SK-N-SH (cell line): Measurements from ENCODE around the gene RIN2. TPM values are rescaled to one million over a fixed set of nuclear protein-coding genes. Genes with fewer than 3 reads are reported as not detected.

Experiments
- CTCF ChIA-PET: fragments of 300-600, 350-600 bp; formaldehyde crosslinking; extraction: SDS; loops from one replicate; lab custom pipeline; 2021; lab: Yijun Ruan, JAX
- POLR2A ChIA-PET: fragments of 350-600 bp; sonication (Branson Sonifier 250); formaldehyde crosslinking; extraction: SDS; loops from one replicate; lab custom pipeline; 2020; ENCODE audit warnings: antibody characterized with exemption, inconsistent platforms; lab: Yijun Ruan, JAX
- DNase-seq: peaks from one replicate; pipeline ENCODE4 v3.0.0; 2012
- H2AFZ ChIP-seq: fragments of 200-600 bp; sonication (generic); 2 replicates; pipeline ENCODE4 v1.8.1; 2016; ENCODE audit warnings: antibody characterized with exemption, mild to moderate bottlenecking, low read depth
- H3F3A ChIP-seq: fragments of 200-600 bp; sonication (generic); replicated peaks from 2 replicates; pipeline ENCODE3; 2016; ENCODE audit warnings: antibody characterized with exemption, mild to moderate bottlenecking; ENCODE audit not compliant: insufficient read depth
- H3K27ac ChIP-seq, 2 experiments: fragments of 200-500 bp in 1 of 2; fragments of 200-600 bp in 1 of 2; sonication (Bioruptor generic) in 1 of 2; sonication (generic), shearing (Covaris generic) in 1 of 2; 2 replicates each; pipeline versions ENCODE4 v1.5.1 to v1.6.1; 2014 to 2016; ENCODE audit warnings: low read depth in 2 of 2, inconsistent platforms in 1 of 2, low read length in 1 of 2, mild to moderate bottlenecking in 1 of 2, mixed read lengths in 1 of 2
- H3K27me3 ChIP-seq: fragments of 200-600 bp; sonication (generic), shearing (Covaris generic); 2 replicates; pipeline ENCODE4 v1.6.1; 2016; ENCODE audit warnings: mixed run types; ENCODE audit not compliant: insufficient read depth
- H3K36me3 ChIP-seq, 2 experiments: fragments of 200-500 bp in 1 of 2; fragments of 200-600 bp in 1 of 2; sonication (Bioruptor generic) in 1 of 2; sonication (generic) in 1 of 2; replicated peaks in 1 of 2; 2 replicates each; pipeline versions ENCODE3 to v1.5.1; 2014 to 2016; ENCODE audit warnings: low read length in 1 of 2, mild to moderate bottlenecking in 1 of 2; ENCODE audit not compliant: insufficient read depth in 2 of 2, control insufficient read depth in 1 of 2
- H3K4me1 ChIP-seq, 2 experiments: fragments of 200-500 bp in 1 of 2; fragments of 200-600 bp in 1 of 2; sonication (Bioruptor generic) in 1 of 2; sonication (generic), shearing (Covaris generic) in 1 of 2; 2 replicates each; pipeline versions ENCODE4 v1.5.1 to v1.6.1; 2014 to 2016; ENCODE audit warnings: low read depth in 1 of 2, low read length in 1 of 2, mixed run types in 1 of 2; ENCODE audit not compliant: insufficient read depth in 2 of 2, control insufficient read depth in 1 of 2
- H3K4me2 ChIP-seq: fragments of 200-600 bp; sonication (generic), shearing (Covaris generic); 2 replicates; pipeline ENCODE4 v1.6.1; 2017; ENCODE audit warnings: mixed run types
- H3K4me3 ChIP-seq, 2 experiments: fragments of 200-500 bp in 1 of 2; fragments of 200-600 bp in 1 of 2; sonication (Bioruptor generic) in 1 of 2; sonication (generic), shearing (Covaris generic) in 1 of 2; 2 replicates each; pipeline versions ENCODE4 v1.5.1 to v1.8.1; 2014 to 2016; ENCODE audit warnings: low read depth in 2 of 2, inconsistent platforms in 1 of 2, low read length in 1 of 2, mild to moderate bottlenecking in 1 of 2, mixed read lengths in 1 of 2, moderate library complexity in 1 of 2
- H3K79me2 ChIP-seq: fragments of 200-600 bp; sonication (generic); 2 replicates; pipeline ENCODE4 v1.8.1; 2017; ENCODE audit warnings: mild to moderate bottlenecking; ENCODE audit not compliant: insufficient read depth
- H3K9ac ChIP-seq: fragments of 200-600 bp; sonication (generic); 2 replicates; pipeline ENCODE4 v1.6.1; 2017; ENCODE audit warnings: mixed run types
- H3K9me2 ChIP-seq: fragments of 200-600 bp; sonication (generic); 2 replicates; pipeline ENCODE4 v1.6.1; 2017; ENCODE audit warnings: mixed run types
- H3K9me3 ChIP-seq: fragments of 200-600 bp; sonication (generic); 2 replicates; pipeline ENCODE4 v1.6.1; 2017; ENCODE audit warnings: mixed run types, mild to moderate bottlenecking, moderate library complexity
- H4K20me1 ChIP-seq: fragments of 200-600 bp; sonication (generic); 2 replicates; pipeline ENCODE4 v1.6.1; 2017; ENCODE audit warnings: mild to moderate bottlenecking, mixed run types; ENCODE audit not compliant: insufficient read depth
- CTCF ChIP-seq: fragments of 200-600 bp; sonication (generic); IDR thresholded peaks from 2 replicates; pipeline ENCODE4 v1.6.1; 2017; ENCODE audit warnings: antibody characterized with exemption, mild to moderate bottlenecking, moderate library complexity
- EZH2phosphoT487 ChIP-seq: fragments of 200-600 bp; sonication (generic); IDR thresholded peaks from 2 replicates; pipeline ENCODE4 v1.6.1; 2017; ENCODE audit warnings: low read depth, mixed run types, mild to moderate bottlenecking, antibody characterized with exemption, moderate library complexity, borderline replicate concordance
- FOSL2 ChIP-seq: IDR thresholded peaks from 2 replicates; pipeline ENCODE4 v1.4.0; 2012; ENCODE audit warnings: low read depth, mild to moderate bottlenecking, moderate library complexity, borderline replicate concordance
- GABPA ChIP-seq: IDR thresholded peaks from 2 replicates; pipeline ENCODE4 v1.4.0; 2012; ENCODE audit warnings: low read depth, mild to moderate bottlenecking
- GATA2 ChIP-seq: sonication (generic); formaldehyde crosslinking; IDR thresholded peaks from 2 replicates; pipeline ENCODE4 v1.5.0; 2020; ENCODE audit warnings: mild to moderate bottlenecking, missing genetic modification reagents
- MXI1 ChIP-seq: IDR thresholded peaks from 2 replicates; pipeline ENCODE4 v1.6.1; 2012; ENCODE audit warnings: mild to moderate bottlenecking, low read depth, low read length, improper control_type of control experiment
- NFIC ChIP-seq: IDR thresholded peaks from 2 replicates; pipeline ENCODE4 v1.4.0; 2012; ENCODE audit warnings: borderline replicate concordance
- RAD21 ChIP-seq: IDR thresholded peaks from 2 replicates; pipeline ENCODE4 v1.6.1; 2012; ENCODE audit warnings: mild to moderate bottlenecking, low read length
- RFX5 ChIP-seq: IDR thresholded peaks from 2 replicates; pipeline ENCODE4 v1.6.1; 2012; ENCODE audit warnings: mild to moderate bottlenecking, improper control_type of control experiment, low read length
- RXRA ChIP-seq: IDR thresholded peaks from 2 replicates; pipeline ENCODE4 v1.4.0; 2012; ENCODE audit warnings: low read depth, mild to moderate bottlenecking, borderline replicate concordance
- TCF12 ChIP-seq: IDR thresholded peaks from 2 replicates; pipeline ENCODE4 v1.4.0; 2012
- WGBS: methylation state at CpG from one replicate; pipeline ENCODE4 v1.1.6; 2017; ENCODE audit warnings: low lambda C conversion rate; 5-methylcytosine and 5-hydroxymethylcytosine counted together
- polyA plus RNA-seq, 3 experiments: library from polyadenylated mRNA; depleted of rRNA; stranded (reverse); fragments of >200 nt; gene quantifications; 2 replicates each; pipeline ENCODE4 v1.2.3, GENCODE V29; 2012
- TF ChIP-seq, protein P1 (sequence below): IDR thresholded peaks from 2 replicates; pipeline ENCODE4 v1.4.0; 2012; ENCODE audit warnings: low read depth, borderline replicate concordance
- TF ChIP-seq, protein P2 (sequence below): fragments of 150-350 bp; IDR thresholded peaks from 2 replicates; pipeline ENCODE4 v1.6.1; 2017; ENCODE audit warnings: antibody characterized with exemption, low read length, low read depth, borderline replicate concordance
- TF ChIP-seq, protein P3 (sequence below): IDR thresholded peaks from 2 replicates; pipeline ENCODE4; 2012
- TF ChIP-seq, protein P4 (sequence below): IDR thresholded peaks from 2 replicates; pipeline ENCODE4 v1.6.1; 2012; ENCODE audit warnings: mild to moderate bottlenecking, low read depth, low read length, moderate library complexity
- TF ChIP-seq, protein P5 (sequence below): IDR thresholded peaks from 2 replicates; pipeline ENCODE4 v1.4.0; 2012; ENCODE audit warnings: low read depth, borderline replicate concordance

Gene RIN2
- polyA plus RNA-seq, 1 of the 3 experiments (the other 2 are of a cell fraction), result 6.8 TPM

- no peak overlapping the region for H3K9ac ChIP-seq
- peaks cover 18 to 25% of the 10 kb centered on the region in 2 experiments for H3K4me1 ChIP-seq
- peaks cover 7% of the 10 kb centered on the region; the same call in 1 of the 2 replicates for H3K79me2 ChIP-seq
- H3K4me3 ChIP-seq, result no peak overlapping the region
- no peaks in the 10 kb centered on the region for H3K27me3 ChIP-seq
- ChIA-PET CTCF (interaction anchor here (0.9 to 3.2 kb wide), 12 partner anchors 11 to 210 kb away, joined by 3 to 26 read pairs (median 4); no protein-coding TSS in a partner anchor), POLR2A (interaction anchor here (0.8 kb wide), 1 partner anchor 208 kb away, joined by 3 read pairs; no protein-coding TSS in a partner anchor)
- no peak overlapping the region for H2AFZ ChIP-seq
- H3F3A ChIP-seq, result peaks cover 18% of the 10 kb centered on the region
- peaks cover 8% of the 10 kb centered on the region; the same call in 1 of the 2 replicates for H3K9me3 ChIP-seq
- H3K27ac ChIP-seq, result peak overlapping the region in 1 of 2 experiments; percentile 92; a peak in 2 of 4 replicates
- no peak for DNase-seq
- no peak overlapping the region for H3K4me2 ChIP-seq
- 61% methylated on average over 5 of the region's 5 CpGs for WGBS
- peak; percentile 20; the same call in 1 of the 2 replicates for TF ChIP-seq NFIC
- TF ChIP-seq, protein P1, sequence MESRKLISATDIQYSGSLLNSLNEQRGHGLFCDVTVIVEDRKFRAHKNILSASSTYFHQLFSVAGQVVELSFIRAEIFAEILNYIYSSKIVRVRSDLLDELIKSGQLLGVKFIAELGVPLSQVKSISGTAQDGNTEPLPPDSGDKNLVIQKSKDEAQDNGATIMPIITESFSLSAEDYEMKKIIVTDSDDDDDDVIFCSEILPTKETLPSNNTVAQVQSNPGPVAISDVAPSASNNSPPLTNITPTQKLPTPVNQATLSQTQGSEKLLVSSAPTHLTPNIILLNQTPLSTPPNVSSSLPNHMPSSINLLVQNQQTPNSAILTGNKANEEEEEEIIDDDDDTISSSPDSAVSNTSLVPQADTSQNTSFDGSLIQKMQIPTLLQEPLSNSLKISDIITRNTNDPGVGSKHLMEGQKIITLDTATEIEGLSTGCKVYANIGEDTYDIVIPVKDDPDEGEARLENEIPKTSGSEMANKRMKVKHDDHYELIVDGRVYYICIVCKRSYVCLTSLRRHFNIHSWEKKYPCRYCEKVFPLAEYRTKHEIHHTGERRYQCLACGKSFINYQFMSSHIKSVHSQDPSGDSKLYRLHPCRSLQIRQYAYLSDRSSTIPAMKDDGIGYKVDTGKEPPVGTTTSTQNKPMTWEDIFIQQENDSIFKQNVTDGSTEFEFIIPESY, result no peak
- peak; percentile 60 for TF ChIP-seq TCF12
- H3K9me2 ChIP-seq, result no peaks in the 10 kb centered on the region
- peaks cover 0 to 10% of the 10 kb centered on the region in 2 experiments for H3K36me3 ChIP-seq
- H4K20me1 ChIP-seq, result no peaks in the 10 kb centered on the region
These were observed 28.3 kb downstream of the RIN2 start for GRCh38 chr20:19786311-19786710.

DNA sequence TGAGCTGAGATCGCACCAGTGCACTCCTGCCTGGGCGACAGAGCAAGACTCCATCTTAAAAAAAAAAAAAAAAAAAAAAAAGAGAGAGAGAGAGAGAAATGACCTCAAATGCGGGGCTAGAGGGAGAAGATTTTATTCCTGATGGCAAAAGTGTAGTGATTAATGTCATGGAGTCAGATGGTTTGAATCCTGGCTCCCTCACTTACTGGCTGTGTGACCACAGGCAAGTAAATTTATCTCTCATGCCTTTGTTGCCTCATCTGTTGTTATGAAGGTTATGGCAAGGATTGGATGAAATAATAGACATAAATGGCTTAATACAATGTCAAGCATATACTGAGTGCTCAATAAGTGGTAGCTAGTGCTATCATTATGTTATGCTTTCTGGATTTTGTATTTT lies 29.3 kb downstream of the RIN2 start:
- no peaks in the 10 kb centered on the region for H3K27me3 ChIP-seq
- WGBS, result 98% methylated on average over 3 of the region's 3 CpGs
- no peak overlapping the region for H2AFZ ChIP-seq
- H3K9me3 ChIP-seq, result peaks cover 8% of the 10 kb centered on the region; the same call in 1 of the 2 replicates
- POLR2A ChIA-PET, result no interaction called here
- no peak overlapping the region for H3K27ac ChIP-seq
- H3F3A ChIP-seq, result peaks cover 18% of the 10 kb centered on the region
- peaks cover 0 to 10% of the 10 kb centered on the region in 2 experiments for H3K36me3 ChIP-seq
- H3K9ac ChIP-seq, result no peak overlapping the region
- DNase-seq, result no peak
- H3K4me2 ChIP-seq, result no peak overlapping the region
- CTCF ChIA-PET, result interaction anchor here (1.0 to 2.6 kb wide), 7 partner anchors 10 to 209 kb away, joined by 3 to 26 read pairs (median 3); no protein-coding TSS in a partner anchor
- H4K20me1 ChIP-seq, result no peaks in the 10 kb centered on the region
- peaks cover 18 to 25% of the 10 kb centered on the region in 2 experiments for H3K4me1 ChIP-seq
- H3K79me2 ChIP-seq, result peaks cover 7% of the 10 kb centered on the region; the same call in 1 of the 2 replicates
- H3K4me3 ChIP-seq, result no peak overlapping the region
- H3K9me2 ChIP-seq, result no peaks in the 10 kb centered on the region
- TF ChIP-seq, protein P2, sequence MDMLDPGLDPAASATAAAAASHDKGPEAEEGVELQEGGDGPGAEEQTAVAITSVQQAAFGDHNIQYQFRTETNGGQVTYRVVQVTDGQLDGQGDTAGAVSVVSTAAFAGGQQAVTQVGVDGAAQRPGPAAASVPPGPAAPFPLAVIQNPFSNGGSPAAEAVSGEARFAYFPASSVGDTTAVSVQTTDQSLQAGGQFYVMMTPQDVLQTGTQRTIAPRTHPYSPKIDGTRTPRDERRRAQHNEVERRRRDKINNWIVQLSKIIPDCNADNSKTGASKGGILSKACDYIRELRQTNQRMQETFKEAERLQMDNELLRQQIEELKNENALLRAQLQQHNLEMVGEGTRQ, result no peak
- no peak for TF ChIP-seq GATA2 (CRISPR knock-in tag)
- TF ChIP-seq GABPA, result no peak
- TF ChIP-seq, protein P3, sequence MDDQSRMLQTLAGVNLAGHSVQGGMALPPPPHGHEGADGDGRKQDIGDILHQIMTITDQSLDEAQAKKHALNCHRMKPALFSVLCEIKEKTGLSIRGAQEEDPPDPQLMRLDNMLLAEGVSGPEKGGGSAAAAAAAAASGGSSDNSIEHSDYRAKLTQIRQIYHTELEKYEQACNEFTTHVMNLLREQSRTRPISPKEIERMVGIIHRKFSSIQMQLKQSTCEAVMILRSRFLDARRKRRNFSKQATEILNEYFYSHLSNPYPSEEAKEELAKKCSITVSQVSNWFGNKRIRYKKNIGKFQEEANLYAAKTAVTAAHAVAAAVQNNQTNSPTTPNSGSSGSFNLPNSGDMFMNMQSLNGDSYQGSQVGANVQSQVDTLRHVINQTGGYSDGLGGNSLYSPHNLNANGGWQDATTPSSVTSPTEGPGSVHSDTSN, result no peak
- TF ChIP-seq CTCF, result no peak
- no peak for TF ChIP-seq RFX5
- TF ChIP-seq RXRA, result no peak
- TF ChIP-seq, protein P4, sequence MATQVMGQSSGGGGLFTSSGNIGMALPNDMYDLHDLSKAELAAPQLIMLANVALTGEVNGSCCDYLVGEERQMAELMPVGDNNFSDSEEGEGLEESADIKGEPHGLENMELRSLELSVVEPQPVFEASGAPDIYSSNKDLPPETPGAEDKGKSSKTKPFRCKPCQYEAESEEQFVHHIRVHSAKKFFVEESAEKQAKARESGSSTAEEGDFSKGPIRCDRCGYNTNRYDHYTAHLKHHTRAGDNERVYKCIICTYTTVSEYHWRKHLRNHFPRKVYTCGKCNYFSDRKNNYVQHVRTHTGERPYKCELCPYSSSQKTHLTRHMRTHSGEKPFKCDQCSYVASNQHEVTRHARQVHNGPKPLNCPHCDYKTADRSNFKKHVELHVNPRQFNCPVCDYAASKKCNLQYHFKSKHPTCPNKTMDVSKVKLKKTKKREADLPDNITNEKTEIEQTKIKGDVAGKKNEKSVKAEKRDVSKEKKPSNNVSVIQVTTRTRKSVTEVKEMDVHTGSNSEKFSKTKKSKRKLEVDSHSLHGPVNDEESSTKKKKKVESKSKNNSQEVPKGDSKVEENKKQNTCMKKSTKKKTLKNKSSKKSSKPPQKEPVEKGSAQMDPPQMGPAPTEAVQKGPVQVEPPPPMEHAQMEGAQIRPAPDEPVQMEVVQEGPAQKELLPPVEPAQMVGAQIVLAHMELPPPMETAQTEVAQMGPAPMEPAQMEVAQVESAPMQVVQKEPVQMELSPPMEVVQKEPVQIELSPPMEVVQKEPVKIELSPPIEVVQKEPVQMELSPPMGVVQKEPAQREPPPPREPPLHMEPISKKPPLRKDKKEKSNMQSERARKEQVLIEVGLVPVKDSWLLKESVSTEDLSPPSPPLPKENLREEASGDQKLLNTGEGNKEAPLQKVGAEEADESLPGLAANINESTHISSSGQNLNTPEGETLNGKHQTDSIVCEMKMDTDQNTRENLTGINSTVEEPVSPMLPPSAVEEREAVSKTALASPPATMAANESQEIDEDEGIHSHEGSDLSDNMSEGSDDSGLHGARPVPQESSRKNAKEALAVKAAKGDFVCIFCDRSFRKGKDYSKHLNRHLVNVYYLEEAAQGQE, result no peak
- no peak for TF ChIP-seq MXI1
- TF ChIP-seq EZH2phosphoT487, result no peak
- TF ChIP-seq, protein P5, sequence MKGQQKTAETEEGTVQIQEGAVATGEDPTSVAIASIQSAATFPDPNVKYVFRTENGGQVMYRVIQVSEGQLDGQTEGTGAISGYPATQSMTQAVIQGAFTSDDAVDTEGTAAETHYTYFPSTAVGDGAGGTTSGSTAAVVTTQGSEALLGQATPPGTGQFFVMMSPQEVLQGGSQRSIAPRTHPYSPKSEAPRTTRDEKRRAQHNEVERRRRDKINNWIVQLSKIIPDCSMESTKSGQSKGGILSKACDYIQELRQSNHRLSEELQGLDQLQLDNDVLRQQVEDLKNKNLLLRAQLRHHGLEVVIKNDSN, result no peak
- TF ChIP-seq RAD21, result no peak
- TF ChIP-seq FOSL2, result no peak
